Measurements from ENCODE around the gene NOTCH1. TPM values are rescaled to one million over a fixed set of nuclear protein-coding genes. Genes with fewer than 3 reads are reported as not detected.

The NOTCH1 gene
- total RNA-seq, 2 experiments from 2014 or later = 17.6 to 17.9 TPM

DNA sequence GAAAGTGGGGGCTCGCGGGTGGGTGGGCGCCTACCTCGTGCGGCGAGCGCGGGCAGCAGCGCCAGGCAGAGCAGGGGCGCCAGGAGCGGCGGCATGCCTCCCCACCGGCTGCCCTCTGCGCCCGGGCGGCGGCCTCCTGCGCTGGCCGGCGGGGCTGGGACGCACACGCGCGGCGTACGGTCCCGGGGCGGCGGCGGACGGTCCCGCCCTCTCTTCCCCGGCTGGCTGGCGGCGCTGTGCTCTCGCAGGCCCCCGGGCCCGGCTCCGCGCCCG is 220 bp downstream of the NOTCH1 start:
- no peak for DNase-seq (ENCODE audit: low spot score)
- no peaks in the 10 kb centered on the region for H3K9me3 ChIP-seq (ENCODE audit: low read length)
- 0 out of 2 replicates have a peak overlapping the region, but pooled peaks have one; percentile 18 for H2AFZ ChIP-seq (ENCODE audit: low read length)
- H3K9me2 ChIP-seq (ENCODE audit: insufficient read depth, low read length) = no peaks in the 10 kb centered on the region
- TF ChIP-seq, protein P1, sequence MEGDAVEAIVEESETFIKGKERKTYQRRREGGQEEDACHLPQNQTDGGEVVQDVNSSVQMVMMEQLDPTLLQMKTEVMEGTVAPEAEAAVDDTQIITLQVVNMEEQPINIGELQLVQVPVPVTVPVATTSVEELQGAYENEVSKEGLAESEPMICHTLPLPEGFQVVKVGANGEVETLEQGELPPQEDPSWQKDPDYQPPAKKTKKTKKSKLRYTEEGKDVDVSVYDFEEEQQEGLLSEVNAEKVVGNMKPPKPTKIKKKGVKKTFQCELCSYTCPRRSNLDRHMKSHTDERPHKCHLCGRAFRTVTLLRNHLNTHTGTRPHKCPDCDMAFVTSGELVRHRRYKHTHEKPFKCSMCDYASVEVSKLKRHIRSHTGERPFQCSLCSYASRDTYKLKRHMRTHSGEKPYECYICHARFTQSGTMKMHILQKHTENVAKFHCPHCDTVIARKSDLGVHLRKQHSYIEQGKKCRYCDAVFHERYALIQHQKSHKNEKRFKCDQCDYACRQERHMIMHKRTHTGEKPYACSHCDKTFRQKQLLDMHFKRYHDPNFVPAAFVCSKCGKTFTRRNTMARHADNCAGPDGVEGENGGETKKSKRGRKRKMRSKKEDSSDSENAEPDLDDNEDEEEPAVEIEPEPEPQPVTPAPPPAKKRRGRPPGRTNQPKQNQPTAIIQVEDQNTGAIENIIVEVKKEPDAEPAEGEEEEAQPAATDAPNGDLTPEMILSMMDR (conservative IDR thresholded peaks at IDR 0.05; ENCODE audit: low read length) = no peak
- TF ChIP-seq EZH2phosphoT487 (IDR thresholded peaks at IDR 0.05; ENCODE audit: borderline replicate concordance, low read depth, low read length) = no peak
- H3K36me3 ChIP-seq (ENCODE audit: insufficient read depth, low read length) = peaks cover 6% of the 10 kb centered on the region; the same call in 1 of the 2 replicates
- CTCF ChIA-PET (ENCODE audit: unreplicated experiment) = no interaction called here
- POLR2A ChIA-PET = no interaction called here
- intact Hi-C loops (cut with micrococcal nuclease; ENCODE audit: unreplicated experiment) = loop anchor here (1.0 to 10.0 kb wide), 2 partner anchors 62 to 609 kb away; partner anchors contain the start of gene SEC16A
- 0 out of 2 replicates have a peak, but pooled peaks cover 8% of the 10 kb centered on the region for H4K20me1 ChIP-seq (ENCODE audit: insufficient read depth, low read length)
- peaks cover 4% of the 10 kb centered on the region; the same call in 1 of the 2 replicates for H3K79me2 ChIP-seq (ENCODE audit: insufficient read depth, low read depth, low read length)
- H3K27ac ChIP-seq (ENCODE audit: low read depth, low read length, poor library complexity, severe bottlenecking) = peak overlapping the region; percentile 70
- H3K4me2 ChIP-seq (ENCODE audit: low read length) = peak overlapping the region; percentile 98
- peak overlapping the region; percentile 77 for H3K4me3 ChIP-seq (ENCODE audit: low read depth, low read length, poor library complexity, severe bottlenecking)
- H3K4me1 ChIP-seq (ENCODE audit: insufficient read depth, low read length, poor library complexity, severe bottlenecking) = peaks cover 23% of the 10 kb centered on the region
- BruUV-seq (replicated peaks) = no TSS peak

DNA sequence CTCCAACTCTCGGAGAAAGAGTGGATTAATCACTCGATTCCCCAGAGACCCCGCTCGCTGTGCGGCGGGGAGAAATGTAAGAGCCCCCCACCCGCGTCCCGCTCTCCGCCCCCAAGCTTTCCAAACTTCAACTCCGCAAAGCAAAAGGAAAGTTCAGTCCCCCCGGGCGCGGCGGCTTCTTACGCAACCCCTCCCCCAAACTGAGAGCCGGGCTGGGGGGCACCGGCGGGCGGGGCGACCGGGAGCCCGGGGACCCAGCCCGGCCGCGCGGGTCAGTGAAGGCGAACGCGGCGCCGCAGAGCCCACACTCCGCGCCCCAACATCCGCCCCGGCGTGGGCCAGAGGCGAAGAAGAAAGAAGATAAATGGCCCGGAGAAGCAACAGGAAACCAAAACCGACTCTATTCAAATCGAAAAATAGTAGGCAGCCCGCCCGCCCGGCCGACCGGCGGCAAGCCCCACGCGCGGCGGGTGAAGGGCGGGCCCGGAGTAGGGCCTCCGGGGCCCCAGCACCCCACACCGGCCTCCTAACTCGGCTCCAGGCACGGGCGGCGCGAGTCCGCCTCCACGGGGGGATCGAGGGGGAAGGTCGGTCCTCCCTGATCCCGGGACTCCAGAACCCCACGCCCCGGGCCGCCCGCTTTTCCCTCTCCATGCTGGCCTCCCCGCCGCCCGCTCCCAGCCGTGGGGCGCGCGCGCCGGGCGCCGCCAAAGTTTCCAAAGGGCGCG is 720 bp downstream of the NOTCH1 start:
- no peaks in the 10 kb centered on the region for H3K9me3 ChIP-seq (ENCODE audit: low read length)
- peak overlapping the region; percentile 77 for H3K4me3 ChIP-seq (ENCODE audit: low read depth, low read length, poor library complexity, severe bottlenecking)
- peaks cover 6% of the 10 kb centered on the region; the same call in 1 of the 2 replicates for H3K36me3 ChIP-seq (ENCODE audit: insufficient read depth, low read length)
- ChIA-PET CTCF (ENCODE audit: unreplicated experiment) (no interaction called here), POLR2A (no interaction called here)
- H3K9me2 ChIP-seq (ENCODE audit: insufficient read depth, low read length) = no peaks in the 10 kb centered on the region
- H4K20me1 ChIP-seq (ENCODE audit: insufficient read depth, low read length) = 0 out of 2 replicates have a peak, but pooled peaks cover 8% of the 10 kb centered on the region
- 0 out of 2 replicates have a peak overlapping the region, but pooled peaks have one; percentile 18 for H2AFZ ChIP-seq (ENCODE audit: low read length)
- peaks cover 28% of the 10 kb centered on the region for H3K4me1 ChIP-seq (ENCODE audit: insufficient read depth, low read length, poor library complexity, severe bottlenecking)
- TF ChIP-seq EZH2phosphoT487 (IDR thresholded peaks at IDR 0.05; ENCODE audit: borderline replicate concordance, low read depth, low read length) = no peak
- TF ChIP-seq, protein P1 (conservative IDR thresholded peaks at IDR 0.05; ENCODE audit: low read length) = no peak
- intact Hi-C loops (cut with micrococcal nuclease; ENCODE audit: unreplicated experiment) = loop anchor here (1.0 to 10.0 kb wide), 2 partner anchors 62 to 610 kb away; partner anchors contain the start of gene SEC16A
- no TSS peak for BruUV-seq (replicated peaks)
- H3K79me2 ChIP-seq (ENCODE audit: insufficient read depth, low read depth, low read length) = peaks cover 4% of the 10 kb centered on the region; the same call in 1 of the 2 replicates
- peak overlapping the region; percentile 98 for H3K4me2 ChIP-seq (ENCODE audit: low read length)
- H3K27ac ChIP-seq (ENCODE audit: low read depth, low read length, poor library complexity, severe bottlenecking) = peak overlapping the region; percentile 70
- DNase-seq (ENCODE audit: low spot score) = peak; percentile 70

DNA sequence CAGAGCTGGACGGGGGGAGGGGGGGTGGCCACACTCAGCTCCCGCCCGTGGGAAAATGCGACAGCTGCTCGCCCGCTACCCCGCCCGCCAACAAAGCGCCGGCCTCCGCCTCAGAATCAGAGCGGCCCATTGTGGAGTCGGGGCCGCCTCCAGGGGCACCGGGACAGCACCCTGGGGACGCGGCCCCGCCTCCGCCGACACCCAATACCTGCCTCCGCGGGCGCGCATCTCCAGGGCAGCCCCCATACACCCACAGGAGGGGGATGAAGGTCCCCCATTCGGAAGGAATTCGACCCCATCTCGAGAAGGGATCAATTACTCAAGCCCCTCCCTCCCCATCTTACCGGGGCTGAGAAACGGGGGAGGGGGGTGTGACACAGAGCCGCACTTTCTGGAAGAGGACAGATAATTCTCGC is 1.3 kb downstream of the NOTCH1 start:
- intact Hi-C loops (cut with micrococcal nuclease; ENCODE audit: unreplicated experiment) = loop anchor here (10.0 kb wide), 1 partner anchor 610 kb away; no protein-coding TSS in a partner anchor
- DNase-seq (ENCODE audit: low spot score) = peak; percentile 25
- H3K9me2 ChIP-seq (ENCODE audit: insufficient read depth, low read length) = no peaks in the 10 kb centered on the region
- H4K20me1 ChIP-seq (ENCODE audit: insufficient read depth, low read length) = 0 out of 2 replicates have a peak, but pooled peaks cover 8% of the 10 kb centered on the region
- peaks cover 33% of the 10 kb centered on the region for H3K4me1 ChIP-seq (ENCODE audit: insufficient read depth, low read length, poor library complexity, severe bottlenecking)
- peak overlapping the region; percentile 70 for H3K27ac ChIP-seq (ENCODE audit: low read depth, low read length, poor library complexity, severe bottlenecking)
- CTCF ChIA-PET (ENCODE audit: unreplicated experiment) = no interaction called here
- H3K79me2 ChIP-seq (ENCODE audit: insufficient read depth, low read depth, low read length) = peaks cover 4% of the 10 kb centered on the region; the same call in 1 of the 2 replicates
- peaks cover 6% of the 10 kb centered on the region; the same call in 1 of the 2 replicates for H3K36me3 ChIP-seq (ENCODE audit: insufficient read depth, low read length)
- H3K4me2 ChIP-seq (ENCODE audit: low read length) = peak overlapping the region; percentile 98
- BruUV-seq (replicated peaks) = no TSS peak
- no peaks in the 10 kb centered on the region for H3K9me3 ChIP-seq (ENCODE audit: low read length)
- POLR2A ChIA-PET = no interaction called here
- no peak for TF ChIP-seq EZH2phosphoT487 (IDR thresholded peaks at IDR 0.05; ENCODE audit: borderline replicate concordance, low read depth, low read length)
- TF ChIP-seq, protein P1 (conservative IDR thresholded peaks at IDR 0.05; ENCODE audit: low read length) = no peak
- no peak overlapping the region for H2AFZ ChIP-seq (ENCODE audit: low read length)
- H3K4me3 ChIP-seq (ENCODE audit: low read depth, low read length, poor library complexity, severe bottlenecking) = peak overlapping the region; percentile 77
